HG03558 (cell line): Measurements from ENCODE around the gene ASGR2.
"Not testable (repeated sequence)": the region's sequence is repeated elsewhere in the genome, so short reads cannot be mapped to it uniquely, and the experiment has no call there.

Source experiments
- ATAC-seq: cut with Tn5 transposase; IDR thresholded peaks from one replicate; pipeline ENCODE4 v1.9.1; 2021; ENCODE audit warnings: moderate number of reproducible peaks; ENCODE audit not compliant: unreplicated experiment; ENCODE audit errors: extremely low read depth

The ASGR2 gene

DNA sequence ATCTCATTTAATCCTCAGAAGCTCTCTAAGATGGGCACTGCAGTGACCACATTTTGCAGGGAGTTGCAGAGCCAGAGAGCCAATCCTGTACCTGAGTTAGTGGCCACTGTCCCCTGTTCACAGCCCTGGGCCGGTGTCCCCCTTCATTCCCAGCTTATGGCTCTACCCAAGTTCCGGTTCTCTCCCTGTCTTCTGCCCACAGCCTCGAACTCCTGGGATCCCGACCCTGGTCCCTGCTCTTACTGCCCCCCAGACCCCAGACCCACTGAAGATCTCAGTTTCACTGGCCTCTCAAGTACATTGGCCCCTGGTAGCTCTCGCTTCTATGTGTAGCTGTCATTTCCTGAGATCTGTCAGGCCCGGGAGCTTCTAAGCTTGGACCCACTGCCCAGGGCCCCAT lies 12.2 kb downstream of the ASGR2 start:
- ATAC-seq, result no peak

DNA sequence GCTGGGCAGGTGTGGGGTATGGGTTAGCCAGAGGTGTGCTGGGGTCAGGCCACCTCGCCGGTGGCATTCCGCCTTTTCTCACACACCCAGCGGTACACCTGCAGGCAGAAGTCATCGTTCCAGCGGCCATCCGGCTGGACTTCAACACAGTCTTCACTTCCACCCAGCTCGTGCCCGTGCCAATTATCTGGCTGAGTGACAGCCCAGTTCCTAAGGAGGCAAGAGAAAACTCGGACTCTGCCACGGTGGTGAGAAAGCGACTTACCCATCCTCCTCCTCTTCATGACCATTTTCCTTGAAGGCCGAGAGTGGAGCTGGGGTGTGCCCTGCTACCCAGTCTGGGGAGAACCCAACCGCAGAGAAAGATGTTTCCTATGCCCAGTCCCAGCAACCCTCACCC lies 13.1 kb downstream of the ASGR2 start:
- ATAC-seq, result no peak

DNA sequence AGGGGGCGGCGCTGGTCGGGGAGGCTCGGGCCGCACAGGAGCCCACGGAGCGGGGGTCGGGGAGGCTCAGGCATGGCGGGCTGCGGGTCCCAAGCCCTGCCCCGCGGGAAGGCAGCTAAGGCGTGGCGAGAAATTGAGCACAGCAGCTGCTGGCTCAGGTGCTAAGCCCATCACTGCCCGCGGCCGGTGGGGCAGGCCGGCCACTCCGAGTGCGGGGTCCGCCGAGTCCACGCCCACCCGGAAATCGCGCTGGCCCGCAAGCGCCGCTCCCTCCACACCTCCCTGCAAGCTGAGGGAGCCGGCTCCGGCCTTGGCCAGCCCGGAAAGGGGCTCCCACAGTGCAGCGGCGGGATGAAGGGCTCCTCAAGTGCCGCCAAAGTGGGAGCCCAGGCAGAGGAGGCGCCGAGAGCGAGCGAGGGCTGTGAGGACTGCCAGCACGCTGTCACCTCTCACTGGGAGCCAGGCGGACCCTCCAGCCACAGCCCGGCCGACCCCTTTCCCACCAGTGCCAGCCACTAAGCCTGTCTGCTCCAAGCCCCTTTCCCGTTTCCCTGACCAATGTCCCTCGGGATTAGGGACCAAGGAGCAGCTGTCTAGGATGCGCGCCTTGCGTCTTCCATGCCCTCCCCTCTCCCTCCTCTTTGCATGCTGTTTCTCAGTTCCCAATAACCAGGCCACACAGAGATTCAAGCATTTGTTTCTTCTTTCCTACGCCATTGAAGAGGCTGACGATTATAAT lies 13.8 kb downstream of the ASGR2 start:
- ATAC-seq, result not testable (repeated sequence)

DNA sequence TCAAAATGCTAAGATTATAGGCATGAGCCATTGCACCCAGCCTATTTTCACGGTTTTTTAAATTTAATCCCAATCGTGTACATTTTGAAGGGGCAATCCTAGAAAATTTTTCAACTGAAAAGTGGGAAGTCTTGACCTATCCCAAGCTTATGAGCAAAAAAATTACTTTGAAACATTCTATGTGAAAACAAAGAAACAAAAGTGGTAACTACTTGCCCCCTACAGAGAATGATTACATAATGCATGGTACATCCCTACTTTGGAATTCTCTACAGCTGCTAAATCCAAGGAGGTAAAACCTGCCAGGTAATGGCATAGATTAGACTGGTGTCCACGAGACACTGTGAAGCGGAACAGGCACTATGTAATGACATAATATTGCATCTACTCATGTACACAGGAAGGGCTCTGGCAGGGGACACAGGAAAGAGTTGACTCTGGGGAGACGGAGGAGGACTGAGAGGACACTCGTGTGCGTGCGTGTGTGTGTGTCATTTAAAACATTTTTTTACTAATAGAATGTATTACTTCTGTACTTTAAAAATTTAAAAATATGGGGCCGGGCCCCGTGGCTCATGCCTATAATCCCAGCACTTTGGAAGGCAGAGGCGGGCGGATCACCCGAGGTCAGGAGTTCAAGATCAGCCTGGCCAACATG lies 15.7 kb downstream of the ASGR2 start:
- no peak for ATAC-seq

DNA sequence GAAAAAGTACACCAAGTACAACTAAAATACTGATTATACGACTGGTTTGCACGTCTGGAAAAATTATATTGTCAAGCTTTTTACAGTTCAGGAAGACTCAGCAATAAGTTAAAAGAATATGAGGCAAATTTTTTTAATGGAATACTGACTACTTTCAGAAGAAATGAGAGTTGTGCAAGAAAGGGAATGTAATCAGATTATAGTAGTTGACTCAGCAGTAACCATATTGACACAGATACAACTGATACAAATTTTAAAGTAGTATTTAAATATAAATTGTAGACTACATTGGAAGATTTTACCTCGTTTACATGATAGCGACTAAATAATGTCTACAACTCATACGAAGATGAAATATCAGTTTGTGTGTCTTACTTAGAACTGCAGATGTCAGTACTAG lies 16.7 kb downstream of the ASGR2 start:
- ATAC-seq, result no peak

DNA sequence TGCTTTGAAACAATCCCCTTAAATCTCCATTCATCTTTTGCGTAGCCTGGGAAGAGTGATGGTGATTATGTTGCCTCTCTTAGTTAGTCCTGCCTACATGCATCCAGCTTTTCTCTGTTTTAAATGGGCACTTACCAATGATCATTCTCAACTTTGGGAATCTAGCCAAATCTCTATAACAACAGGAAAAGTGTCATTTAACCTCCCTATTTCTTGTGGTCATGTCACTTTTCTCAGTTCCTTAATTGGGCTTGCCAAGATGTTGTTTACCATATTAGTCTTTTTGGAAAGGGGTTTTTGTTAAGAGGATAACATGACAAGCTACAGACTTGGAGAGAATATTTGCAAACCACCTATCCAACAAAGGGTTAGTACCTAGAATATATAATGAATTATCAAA lies 19.0 kb downstream of the ASGR2 start:
- no peak for ATAC-seq

DNA sequence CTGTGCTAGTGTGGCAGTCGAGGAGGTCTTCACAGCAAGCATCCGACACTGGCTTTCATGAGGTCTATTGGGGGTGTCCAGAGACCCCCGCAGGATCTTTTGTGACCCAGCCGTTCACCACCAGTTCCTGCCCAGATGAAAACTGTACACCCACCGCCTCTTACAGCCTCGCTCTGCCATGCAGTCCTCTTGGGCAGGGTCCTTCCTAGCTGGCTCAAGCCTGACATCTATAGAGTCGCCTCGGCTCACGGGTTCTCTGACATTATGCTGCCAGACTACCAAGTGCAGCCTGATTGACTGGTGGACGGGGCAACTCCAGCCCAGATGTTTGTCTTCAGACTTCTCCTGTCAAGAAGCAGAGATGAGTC lies 20.0 kb downstream of the ASGR2 start:
- ATAC-seq, result no peak

DNA sequence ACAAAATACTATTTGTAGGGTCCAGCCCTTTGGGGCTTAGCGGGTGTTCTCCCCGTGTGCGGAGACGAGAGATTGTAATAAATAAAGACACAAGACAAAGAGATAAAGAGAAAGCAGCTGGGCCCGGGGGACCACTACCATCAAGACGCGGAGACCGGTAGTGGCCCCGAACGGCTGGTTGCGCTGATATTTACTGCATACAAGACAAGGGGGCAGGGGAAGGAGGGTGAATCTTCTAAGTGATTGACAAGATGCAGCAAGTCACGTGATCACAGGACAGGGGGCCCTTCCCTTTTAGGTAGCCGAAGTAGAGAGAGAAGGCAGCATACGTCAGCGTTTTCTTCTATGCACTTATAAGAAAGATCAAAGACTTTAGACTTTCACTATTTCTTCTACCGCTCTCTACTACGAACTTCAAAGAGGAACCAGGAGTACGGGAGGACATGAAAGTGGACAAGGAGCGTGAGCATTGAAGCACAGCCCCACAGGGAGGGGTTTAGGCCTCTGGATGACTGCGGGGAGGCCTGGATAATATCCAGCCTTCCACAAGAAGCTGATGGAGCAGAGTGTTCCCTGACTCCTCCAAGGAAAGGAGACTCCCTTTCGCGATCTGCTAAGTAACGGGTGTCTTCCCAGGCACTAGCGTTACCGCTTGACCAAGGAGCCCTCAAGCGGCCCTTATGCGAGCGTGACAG lies 23.2 kb downstream of the ASGR2 start:
- not testable (repeated sequence) for ATAC-seq

DNA sequence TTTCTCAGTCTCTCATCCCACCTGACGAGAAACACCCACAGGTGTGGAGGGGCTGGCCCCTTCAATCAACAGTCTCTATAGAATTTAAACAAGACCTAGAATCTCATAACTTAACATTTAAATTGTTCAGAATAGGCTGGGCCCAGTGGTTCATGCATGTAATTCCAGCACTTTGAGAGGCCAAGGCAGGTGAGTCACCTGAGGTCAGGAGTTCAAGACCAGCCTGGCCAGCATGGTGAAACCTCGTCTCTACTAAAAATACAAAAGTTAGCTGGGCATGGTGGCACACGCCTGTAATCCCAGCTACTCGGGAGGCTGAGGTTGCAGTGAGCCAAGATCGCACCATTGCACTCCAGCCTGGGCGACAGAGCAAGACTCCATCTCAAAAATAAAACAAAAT lies 25.1 kb downstream of the ASGR2 start:
- not testable (repeated sequence) for ATAC-seq

DNA sequence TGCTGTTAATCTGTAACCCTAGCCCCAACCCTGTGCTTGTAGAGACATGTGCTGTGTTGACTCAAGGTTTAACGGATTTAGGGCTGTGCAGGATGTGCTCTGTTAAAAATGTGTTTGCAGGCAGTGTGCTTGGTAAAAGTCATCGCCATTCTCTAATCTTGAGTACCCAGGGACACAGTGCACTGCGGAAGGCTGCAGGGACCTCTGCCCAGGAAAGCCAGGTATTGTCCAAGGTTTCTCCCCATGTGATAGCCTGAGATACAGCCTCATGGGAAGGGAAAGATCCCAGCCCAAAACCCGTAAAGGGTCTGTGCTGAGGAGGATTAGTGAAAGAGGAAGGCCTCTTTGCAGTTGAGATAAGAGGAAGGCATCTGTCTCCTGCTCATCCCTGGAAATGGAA lies 26.2 kb downstream of the ASGR2 start:
- ATAC-seq, result not testable (repeated sequence)

DNA sequence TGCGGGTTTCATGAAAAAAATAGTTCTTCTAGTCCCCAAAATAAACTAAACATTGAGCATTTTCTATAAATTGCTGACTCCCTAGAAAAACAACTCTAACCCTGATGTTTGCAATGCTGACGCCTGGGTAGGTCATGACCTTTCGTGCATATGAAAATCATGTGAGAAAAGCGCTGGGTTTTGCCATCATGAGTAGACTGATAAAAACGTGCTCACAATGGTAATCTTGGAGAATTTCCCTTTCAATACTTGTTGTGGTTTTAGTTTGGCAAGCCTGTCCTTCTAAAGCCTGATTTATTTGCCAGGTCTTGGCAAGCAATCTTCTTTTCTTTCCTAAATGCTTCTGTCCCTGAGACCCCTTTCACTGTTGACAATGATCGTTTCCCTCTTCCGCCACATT lies 30.5 kb downstream of the ASGR2 start:
- ATAC-seq, result no peak

DNA sequence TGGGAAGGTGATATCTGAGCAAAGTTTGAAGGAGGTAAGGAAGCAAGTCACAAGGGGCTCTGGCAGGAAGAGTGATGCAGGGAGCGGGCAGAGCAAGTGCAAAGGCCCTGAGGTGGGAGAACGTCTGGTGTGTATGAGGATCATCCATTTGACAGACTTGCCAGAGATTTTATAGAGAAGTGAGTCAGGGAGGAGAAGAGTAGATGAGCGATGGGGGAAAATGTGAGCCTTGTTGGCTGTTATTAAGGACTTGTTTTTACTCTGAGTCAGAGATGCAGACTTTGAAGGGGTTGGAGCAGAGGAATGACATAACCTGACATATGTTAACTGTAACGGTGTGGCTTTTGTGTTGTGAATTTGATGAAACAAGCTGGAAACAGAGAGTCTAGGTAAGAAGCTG lies 31.0 kb downstream of the ASGR2 start:
- no peak for ATAC-seq

DNA sequence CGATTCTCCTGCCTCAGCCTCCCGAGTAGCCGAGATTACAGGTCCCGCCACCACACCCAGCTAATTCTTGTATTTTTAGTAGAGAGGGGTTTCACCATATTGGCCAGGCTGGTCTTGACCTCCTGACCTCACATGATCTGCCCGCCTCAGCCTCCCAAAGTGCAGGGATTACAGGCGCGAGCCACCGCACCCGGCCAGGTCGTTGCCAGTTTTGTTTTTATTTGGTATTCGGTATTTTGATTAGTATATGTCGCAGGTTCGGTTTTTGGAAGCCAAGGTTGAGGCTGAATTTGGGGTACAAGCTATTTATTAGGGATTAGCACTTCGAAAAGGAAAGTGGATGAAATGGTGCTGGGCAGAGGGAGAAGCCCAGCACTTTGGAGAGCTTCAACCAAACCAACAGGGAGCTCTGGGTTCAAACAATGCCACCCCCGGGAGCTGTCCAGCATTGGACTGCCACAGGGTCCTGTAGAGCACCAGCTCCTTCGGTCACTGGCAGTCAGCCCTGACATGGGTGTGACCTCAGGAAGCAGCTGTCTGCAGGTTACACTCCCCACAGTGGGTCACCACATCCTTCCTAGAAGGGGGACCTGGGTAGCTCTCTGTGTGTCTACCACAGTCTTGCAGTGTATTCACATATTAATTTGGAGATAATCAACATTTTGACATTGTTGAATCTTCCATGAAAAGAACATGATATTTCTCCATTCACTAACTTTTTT lies 33.1 kb downstream of the ASGR2 start:
- no peak for ATAC-seq

DNA sequence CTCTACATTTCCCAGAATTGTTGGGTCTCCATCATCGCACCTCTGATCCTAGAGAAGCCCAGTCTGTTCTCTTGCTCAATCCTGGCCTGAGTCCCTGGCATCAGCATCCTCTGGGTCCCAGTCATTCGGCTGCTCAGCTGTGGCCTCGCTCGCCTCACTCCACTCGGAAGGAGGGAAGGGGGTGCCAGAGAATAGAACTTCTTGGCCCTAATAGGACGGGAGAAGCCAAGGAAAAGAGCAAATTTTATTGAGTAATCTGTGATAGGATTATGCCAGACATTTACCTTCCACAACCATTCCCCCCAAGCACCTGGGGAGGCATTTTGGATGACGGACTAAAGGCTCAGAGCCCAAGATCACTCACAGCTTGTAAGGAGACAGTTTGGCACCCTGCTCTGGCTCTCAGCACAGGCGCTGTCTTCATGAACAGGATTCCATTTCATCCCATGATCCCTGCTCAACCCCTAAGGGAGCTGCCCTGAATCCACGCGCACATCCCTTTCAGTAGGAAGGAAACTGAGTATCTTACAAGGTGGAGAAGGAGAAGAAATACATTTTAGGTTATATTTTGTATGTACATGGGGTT lies 34.1 kb downstream of the ASGR2 start:
- ATAC-seq, result no peak

DNA sequence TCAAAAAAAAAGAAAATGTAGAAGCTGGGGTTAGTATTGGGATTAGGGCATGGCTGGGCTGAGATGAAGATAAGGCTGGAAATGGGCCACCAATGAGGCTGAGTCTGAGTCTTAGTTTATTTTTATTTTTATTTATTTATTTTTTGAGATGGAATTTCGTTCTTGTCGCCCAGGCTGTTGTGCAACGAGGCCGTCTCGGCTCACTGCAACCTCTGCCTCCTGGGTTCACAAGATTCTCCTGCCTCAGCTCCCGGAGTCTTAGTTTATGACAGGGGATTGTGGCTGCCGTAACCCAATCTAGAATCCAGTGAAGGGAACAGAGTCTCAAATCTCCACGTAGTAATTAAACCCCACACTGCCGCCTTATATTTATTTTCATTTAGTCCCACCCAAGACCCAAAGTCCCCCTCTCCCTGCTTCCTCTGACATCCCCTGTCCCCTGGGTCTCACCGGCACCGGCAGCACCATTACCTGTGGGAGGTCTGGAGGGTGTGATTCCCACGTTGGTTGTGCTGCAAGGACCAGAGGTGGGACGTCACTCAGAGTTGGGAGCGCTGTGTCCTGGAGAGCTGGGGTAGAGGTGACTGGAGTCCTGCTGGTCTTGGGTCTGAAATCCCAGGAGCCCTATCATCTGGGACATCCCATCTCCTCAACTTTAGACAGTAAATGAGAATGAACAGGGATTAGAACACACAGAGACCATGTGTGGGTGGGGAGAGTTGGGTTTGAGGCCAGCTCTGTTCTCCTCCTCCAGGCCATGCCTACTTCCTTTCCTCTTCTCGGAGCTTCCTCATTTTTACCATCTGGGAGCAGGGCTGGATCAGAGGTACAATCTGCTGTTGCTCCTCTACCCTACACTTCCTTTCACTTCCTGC lies 34.8 kb downstream of the ASGR2 start, which contains the start of gene CLEC10A:
Gene CLEC10A (minus strand): TSS at position 671 of the 875 bp plus-strand sequence. CDS start 1,439 bp downstream, outside the sequence.
- no peak for ATAC-seq

DNA sequence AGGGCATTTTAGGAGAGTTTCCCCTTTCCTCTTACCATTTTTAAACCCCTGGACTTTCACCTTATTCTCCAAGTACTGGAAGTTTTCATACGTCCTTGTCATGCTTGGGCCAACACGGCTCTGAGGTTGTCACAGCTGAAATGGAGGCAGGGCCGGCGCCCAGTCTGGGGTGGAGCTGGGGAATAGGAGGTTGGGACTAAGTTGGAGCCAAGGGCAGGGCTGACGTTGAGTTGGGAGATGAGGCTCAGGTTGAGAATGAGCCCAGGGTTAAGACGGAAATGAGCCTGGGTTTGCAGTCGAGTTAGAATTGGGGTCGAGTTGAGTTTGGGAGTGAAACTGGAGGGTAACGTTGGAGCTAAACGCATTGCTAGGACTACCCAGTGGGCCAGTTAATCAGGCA lies 35.9 kb downstream of the ASGR2 start:
- ATAC-seq, result no peak

DNA sequence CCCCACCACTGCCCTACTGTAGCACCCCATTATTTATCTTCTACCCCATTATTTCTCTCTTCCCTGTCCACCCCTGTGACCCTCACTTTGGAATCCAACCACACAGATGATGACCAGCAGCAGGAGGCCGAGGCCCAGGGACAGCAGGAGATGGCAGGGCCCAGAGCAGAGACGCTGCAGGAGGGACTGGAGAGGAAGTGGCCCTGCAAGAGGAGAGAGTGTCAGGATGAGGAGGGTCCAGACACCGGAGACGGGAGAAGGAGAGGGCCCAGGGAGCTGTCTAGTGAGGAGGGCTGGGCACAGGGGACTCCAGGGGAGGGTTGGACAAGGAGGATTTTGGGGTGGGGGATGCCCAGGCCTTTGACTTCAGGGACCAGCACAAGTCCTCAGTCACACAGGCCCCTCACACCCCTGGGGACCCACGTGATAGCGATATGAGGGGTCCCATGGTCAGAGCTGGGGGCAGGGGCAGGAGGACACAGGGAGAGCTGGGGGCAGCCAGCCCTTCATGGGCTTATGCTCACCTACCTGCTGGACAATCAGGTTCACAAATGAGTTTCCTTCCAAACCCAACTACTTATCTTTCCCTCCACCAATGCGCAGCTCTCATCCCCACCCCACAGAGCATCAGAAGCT lies 36.6 kb downstream of the ASGR2 start:
- ATAC-seq, result no peak

DNA sequence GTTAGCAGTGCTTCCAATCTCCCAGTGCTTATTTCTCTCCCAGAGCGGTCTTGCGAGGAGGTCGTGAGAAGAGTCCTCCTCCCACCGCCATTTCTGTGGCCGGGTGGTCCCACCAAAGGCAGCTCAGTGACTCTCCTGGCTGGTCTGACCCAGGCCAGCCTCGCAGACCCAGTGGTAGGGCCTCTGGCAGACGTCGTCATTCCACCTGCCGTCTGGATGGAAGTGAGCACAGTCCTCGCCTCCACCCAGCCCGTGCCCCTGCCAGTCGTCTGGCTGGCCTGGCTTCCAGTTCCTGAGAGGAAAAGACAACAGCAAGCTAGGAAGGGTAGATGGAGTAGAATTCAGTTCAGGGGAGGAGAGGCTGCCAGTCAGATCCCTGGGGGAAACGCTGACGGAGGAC lies 39.7 kb downstream of the ASGR2 start:
- no peak for ATAC-seq

DNA sequence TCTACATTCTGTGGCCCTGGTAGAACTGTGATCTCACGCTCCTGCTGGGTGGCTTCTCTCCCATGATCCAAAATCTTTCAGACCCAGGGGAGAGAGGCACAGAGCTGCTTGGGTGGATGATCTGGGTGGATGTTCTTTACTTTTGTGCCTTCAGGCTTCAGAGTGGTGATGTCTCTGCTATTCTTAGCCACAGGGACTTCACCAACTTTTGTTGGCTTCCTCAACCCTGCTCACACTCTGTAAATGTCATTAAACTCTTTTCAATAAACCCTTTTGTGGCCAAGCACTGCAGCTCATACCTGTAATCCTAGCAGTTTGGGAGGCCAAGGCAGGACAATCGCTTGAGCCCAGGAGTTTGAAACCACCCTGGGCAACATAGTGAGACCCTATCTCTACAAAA lies 42.2 kb downstream of the ASGR2 start:
- ATAC-seq, result no peak
